Chondrocyte (in vitro differentiated cells): Measurements from ENCODE around the gene RSRC1. TPM values are rescaled to one million over a fixed set of nuclear protein-coding genes. Genes with fewer than 3 reads are reported as not detected.

Experiments used
- DNase-seq: peaks from one replicate; pipeline ENCODE4 v3.0.0; 2021; ENCODE audit warnings: mixed read lengths, low spot score
- H3K27ac Mint-ChIP-seq: one replicate; pipeline ENCODE4 v1.8.0; 2021; ENCODE audit warnings: mild to moderate bottlenecking, moderate library complexity, mixed read lengths; ENCODE audit not compliant: unreplicated experiment
- H3K27me3 Mint-ChIP-seq: 2 replicates; pipeline ENCODE4 v1.8.0; 2021; ENCODE audit warnings: low read depth, mixed read lengths
- H3K36me3 Mint-ChIP-seq: 2 replicates; pipeline ENCODE4 v1.8.0; 2021; ENCODE audit warnings: low read depth, mixed read lengths
- H3K4me1 Mint-ChIP-seq: 2 replicates; pipeline ENCODE4 v1.8.0; 2021; ENCODE audit warnings: low read depth, mild to moderate bottlenecking, mixed read lengths
- H3K4me3 Mint-ChIP-seq: one replicate; pipeline ENCODE4 v1.8.0; 2021; ENCODE audit warnings: mild to moderate bottlenecking, moderate library complexity, mixed read lengths; ENCODE audit not compliant: unreplicated experiment
- H3K9me3 Mint-ChIP-seq: 2 replicates; pipeline ENCODE4 v1.8.0; 2021; ENCODE audit warnings: low read depth, mixed read lengths
- CTCF ChIP-seq: fragments of 200-600 bp; sonication (generic); IDR thresholded peaks from 2 replicates; pipeline ENCODE4 v1.5.0; 2021; ENCODE audit warnings: antibody characterized with exemption, mild to moderate bottlenecking, moderate library complexity
- total RNA-seq: library from RNA; stranded (reverse); gene quantifications from 3 replicates; pipeline ENCODE4 v1.2.1, GENCODE V29; 2021

Gene RSRC1
- total RNA-seq, 1 donor from 2014 or later = 23.5 TPM

- no peak overlapping the region for H3K27ac Mint-ChIP-seq
- peak overlapping the region; percentile 55 for H3K4me3 Mint-ChIP-seq
- H3K4me1 Mint-ChIP-seq = peaks cover 33% of the 10 kb centered on the region
- H3K9me3 Mint-ChIP-seq = no peaks in the 10 kb centered on the region
- peaks cover 4% of the 10 kb centered on the region for H3K36me3 Mint-ChIP-seq
- TF ChIP-seq CTCF = no peak
- DNase-seq = no peak
- H3K27me3 Mint-ChIP-seq = peaks cover 85% of the 10 kb centered on the region
These were observed 6.0 kb upstream of the RSRC1 start for GRCh38 chr3:158103887-158104327.

- Mint-ChIP-seq H3K27me3 (peaks cover 81% of the 10 kb centered on the region), H3K4me1 (peaks cover 35% of the 10 kb centered on the region), H3K36me3 (peaks cover 4% of the 10 kb centered on the region), H3K4me3 (no peak overlapping the region), H3K27ac (no peak overlapping the region), H3K9me3 (no peaks in the 10 kb centered on the region)
- no peak for TF ChIP-seq CTCF
- no peak for DNase-seq
These were observed 5.4 kb upstream of the RSRC1 start for GRCh38 chr3:158104431-158104921.

GRCh38 chr3:158105119-158105709, 4.7 kb upstream of the RSRC1 start:
- DNase-seq = no peak
- peaks cover 39% of the 10 kb centered on the region for H3K4me1 Mint-ChIP-seq
- peaks cover 75% of the 10 kb centered on the region for H3K27me3 Mint-ChIP-seq
- no peaks in the 10 kb centered on the region for H3K9me3 Mint-ChIP-seq
- no peak for TF ChIP-seq CTCF
- H3K36me3 Mint-ChIP-seq = peaks cover 4% of the 10 kb centered on the region
- H3K4me3 Mint-ChIP-seq = peak overlapping the region; percentile 52
- no peak overlapping the region for H3K27ac Mint-ChIP-seq

- H3K4me3 Mint-ChIP-seq = peak overlapping the region; percentile 66
- H3K36me3 Mint-ChIP-seq = peaks cover 4% of the 10 kb centered on the region
- peaks cover 43% of the 10 kb centered on the region for H3K4me1 Mint-ChIP-seq
- no peak for TF ChIP-seq CTCF
- no peaks in the 10 kb centered on the region for H3K9me3 Mint-ChIP-seq
- H3K27ac Mint-ChIP-seq = no peak overlapping the region
- DNase-seq = no peak
- peaks cover 69% of the 10 kb centered on the region for H3K27me3 Mint-ChIP-seq
These were observed 4.1 kb upstream of the RSRC1 start for GRCh38 chr3:158105710-158106253.

- Mint-ChIP-seq H3K27me3 (peaks cover 60% of the 10 kb centered on the region), H3K36me3 (peaks cover 4% of the 10 kb centered on the region), H3K4me3 (no peak overlapping the region), H3K4me1 (peaks cover 50% of the 10 kb centered on the region), H3K9me3 (no peaks in the 10 kb centered on the region), H3K27ac (no peak overlapping the region)
- no peak for DNase-seq
- no peak for TF ChIP-seq CTCF
These were observed 3.0 kb upstream of the RSRC1 start for GRCh38 chr3:158106766-158107471.
